IMR-90 (cell line): ENCODE measurements around the gene SLC27A6. TPM values are rescaled to one million over a fixed set of nuclear protein-coding genes. Genes with fewer than 3 reads are reported as not detected.

Source experiments
- polyA plus RNA-seq, 3 experiments: library from polyadenylated mRNA; depleted of rRNA; stranded (reverse); fragments of >200 nt; gene quantifications; 2 replicates each; pipeline ENCODE4 v1.2.3, GENCODE V29; 2012; ENCODE audit warnings: low replicate concordance in 1 of 3
- total RNA-seq: library from RNA; depleted of rRNA; stranded (reverse); fragments of >200 nt; gene quantifications from 2 replicates; pipeline ENCODE4 v1.2.3, GENCODE V29; 2012; rRNA removed

Gene SLC27A6
- total and polyA plus RNA-seq, 2 of the 4 experiments (the other 2 are of a cell fraction): under 0.01 to 0.02 TPM

Other genes starting within 250 kb of the SLC27A6 start
- gene ISOC1, start 129.3 kb downstream of the SLC27A6 start, total RNA-seq: 10.8 and 18.9 TPM in 2 replicates
- gene ISOC1, start 129.3 kb downstream of the SLC27A6 start, polyA plus RNA-seq (2012; rRNA removed): 10.2 and 11.6 TPM in 2 replicates